ENCODE measurements around the gene OTULIN. TPM values are rescaled to one million over a fixed set of nuclear protein-coding genes. Genes with fewer than 3 reads are reported as not detected.
A peak's percentile ranks its signal among the peaks of the same experiment; 100 is the strongest.

Gene OTULIN
- total RNA-seq, 2 donors from 2014 or later, result 19.7 to 37.6 TPM

DNA sequence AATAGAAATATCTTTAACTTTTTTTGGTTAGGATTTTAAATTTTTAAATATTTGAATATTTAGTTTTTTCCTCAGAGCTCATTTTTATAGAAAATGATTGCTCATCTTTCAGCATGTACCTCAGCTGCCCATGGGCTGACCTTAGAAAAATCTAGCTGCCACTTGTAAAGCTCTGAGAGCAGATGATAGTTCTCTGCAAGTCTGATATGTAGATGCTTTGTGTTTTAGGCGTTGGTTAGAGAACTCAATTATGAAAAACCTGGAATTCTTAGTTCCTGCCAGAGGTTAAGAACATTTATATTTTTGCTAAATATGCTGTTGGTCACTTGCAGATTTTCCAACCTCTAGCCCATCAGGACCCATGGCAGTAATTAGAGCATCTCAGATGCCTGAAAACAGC, 15.1 kb downstream of the OTULIN start:
- H3K4me1 ChIP-seq, result peaks cover 20% of the 10 kb centered on the region
- no peak overlapping the region for H3K27ac ChIP-seq
- TF ChIP-seq, protein P1, sequence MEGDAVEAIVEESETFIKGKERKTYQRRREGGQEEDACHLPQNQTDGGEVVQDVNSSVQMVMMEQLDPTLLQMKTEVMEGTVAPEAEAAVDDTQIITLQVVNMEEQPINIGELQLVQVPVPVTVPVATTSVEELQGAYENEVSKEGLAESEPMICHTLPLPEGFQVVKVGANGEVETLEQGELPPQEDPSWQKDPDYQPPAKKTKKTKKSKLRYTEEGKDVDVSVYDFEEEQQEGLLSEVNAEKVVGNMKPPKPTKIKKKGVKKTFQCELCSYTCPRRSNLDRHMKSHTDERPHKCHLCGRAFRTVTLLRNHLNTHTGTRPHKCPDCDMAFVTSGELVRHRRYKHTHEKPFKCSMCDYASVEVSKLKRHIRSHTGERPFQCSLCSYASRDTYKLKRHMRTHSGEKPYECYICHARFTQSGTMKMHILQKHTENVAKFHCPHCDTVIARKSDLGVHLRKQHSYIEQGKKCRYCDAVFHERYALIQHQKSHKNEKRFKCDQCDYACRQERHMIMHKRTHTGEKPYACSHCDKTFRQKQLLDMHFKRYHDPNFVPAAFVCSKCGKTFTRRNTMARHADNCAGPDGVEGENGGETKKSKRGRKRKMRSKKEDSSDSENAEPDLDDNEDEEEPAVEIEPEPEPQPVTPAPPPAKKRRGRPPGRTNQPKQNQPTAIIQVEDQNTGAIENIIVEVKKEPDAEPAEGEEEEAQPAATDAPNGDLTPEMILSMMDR (IDR thresholded peaks at IDR 0.05), result no peak
- TF ChIP-seq POLR2A (IDR thresholded peaks at IDR 0.05), result no peak
- no peak overlapping the region for H3K4me3 ChIP-seq
- H3K36me3 ChIP-seq (replicated peaks in 1 of 2; ENCODE audit: insufficient read depth in 1 of 2, low read depth in 2 of 2), result peaks cover 0 to 18% of the 10 kb centered on the region in 2 donors
- ATAC-seq (no peak), DNase-seq (no peak)
- 85 to 96% methylated on average over 1 of the region's 1 CpG for WGBS, 2 donors
- H3K27me3 ChIP-seq, result no peaks in the 10 kb centered on the region
- intact Hi-C loops (cut with DNase I), result no loop called here
- H3K9me3 ChIP-seq, result no peaks in the 10 kb centered on the region

DNA sequence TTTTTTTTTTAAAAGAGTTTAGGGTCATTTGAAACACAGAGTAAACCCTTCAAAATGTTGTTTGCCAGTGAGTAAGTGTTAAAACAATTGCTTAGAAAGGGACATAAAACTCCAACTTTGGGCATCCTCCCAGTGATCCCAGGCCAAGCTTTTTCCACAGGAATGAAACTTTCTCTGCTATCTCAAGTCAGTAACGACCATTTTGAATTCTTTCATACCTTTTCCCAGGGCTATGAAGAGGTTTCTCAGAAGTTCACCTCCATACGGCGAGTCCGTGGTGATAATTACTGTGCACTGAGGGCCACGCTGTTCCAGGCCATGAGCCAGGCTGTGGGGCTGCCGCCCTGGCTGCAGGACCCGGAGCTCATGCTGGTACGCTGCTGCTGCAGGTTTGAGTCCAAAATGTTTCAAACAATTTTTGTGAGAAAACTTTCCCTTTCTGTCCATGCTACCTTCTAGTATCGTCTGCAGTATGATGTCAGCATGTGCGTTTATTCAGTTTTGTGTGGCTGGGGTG, 16.8 kb downstream of the OTULIN start:
- no peaks in the 10 kb centered on the region for H3K9me3 ChIP-seq
- DNase-seq, result no peak
- TF ChIP-seq POLR2A (IDR thresholded peaks at IDR 0.05), result no peak
- TF ChIP-seq, protein P1 (IDR thresholded peaks at IDR 0.05), result no peak
- H3K4me1 ChIP-seq, result peaks cover 10% of the 10 kb centered on the region
- H3K4me3 ChIP-seq, result no peak overlapping the region
- H3K27ac ChIP-seq, result no peak overlapping the region
- H3K27me3 ChIP-seq, result no peaks in the 10 kb centered on the region
- WGBS, 2 donors, result 91 to 93% methylated on average over 10 of the region's 10 CpGs
- peaks cover 0 to 18% of the 10 kb centered on the region in 2 donors for H3K36me3 ChIP-seq (replicated peaks in 1 of 2; ENCODE audit: insufficient read depth in 1 of 2, low read depth in 2 of 2)
- no peak for ATAC-seq
- intact Hi-C loops (cut with DNase I), result no loop called here

DNA sequence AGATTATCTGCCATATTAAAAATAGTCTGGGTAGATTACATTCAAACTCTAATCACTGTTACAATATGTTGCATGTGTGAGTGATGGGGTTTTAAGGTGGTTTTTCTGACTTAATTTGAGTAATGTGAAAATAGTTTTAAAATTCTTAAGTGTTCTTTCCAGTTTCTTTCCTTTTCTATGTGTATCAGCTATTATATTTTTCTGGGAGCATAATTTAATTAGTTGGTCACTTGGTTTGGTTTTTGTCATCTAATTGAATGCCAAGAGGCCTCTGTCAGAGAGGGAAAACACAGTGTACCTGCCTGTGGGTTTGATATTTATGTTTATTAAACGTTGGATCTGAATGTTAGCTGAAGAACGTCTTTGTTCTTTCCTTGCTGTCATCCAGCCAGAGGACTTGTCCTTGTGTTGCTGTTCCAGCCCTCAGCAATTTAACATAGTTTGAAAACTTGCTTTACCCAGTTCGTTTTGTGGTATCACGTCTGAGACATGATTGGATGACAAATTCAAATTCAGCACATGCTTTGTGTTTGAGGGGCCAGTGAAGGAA, 19.5 kb downstream of the OTULIN start:
- ATAC-seq (no peak), DNase-seq (no peak)
- Histone ChIP-seq H3K27me3 (no peaks in the 10 kb centered on the region), H3K4me3 (no peak overlapping the region), H3K27ac (no peak overlapping the region), H3K4me1 (peaks cover 6% of the 10 kb centered on the region), H3K9me3 (no peaks in the 10 kb centered on the region), H3K36me3 (replicated peaks in 1 of 2; ENCODE audit: insufficient read depth in 1 of 2, low read depth in 2 of 2) (peaks cover 0 to 27% of the 10 kb centered on the region in 2 donors)
- TF ChIP-seq, protein P1 (IDR thresholded peaks at IDR 0.05), result no peak
- TF ChIP-seq POLR2A (IDR thresholded peaks at IDR 0.05), result no peak
- WGBS, 2 donors, result 25 to 36% methylated on average over 4 of the region's 4 CpGs
- intact Hi-C loops (cut with DNase I), result no loop called here

DNA sequence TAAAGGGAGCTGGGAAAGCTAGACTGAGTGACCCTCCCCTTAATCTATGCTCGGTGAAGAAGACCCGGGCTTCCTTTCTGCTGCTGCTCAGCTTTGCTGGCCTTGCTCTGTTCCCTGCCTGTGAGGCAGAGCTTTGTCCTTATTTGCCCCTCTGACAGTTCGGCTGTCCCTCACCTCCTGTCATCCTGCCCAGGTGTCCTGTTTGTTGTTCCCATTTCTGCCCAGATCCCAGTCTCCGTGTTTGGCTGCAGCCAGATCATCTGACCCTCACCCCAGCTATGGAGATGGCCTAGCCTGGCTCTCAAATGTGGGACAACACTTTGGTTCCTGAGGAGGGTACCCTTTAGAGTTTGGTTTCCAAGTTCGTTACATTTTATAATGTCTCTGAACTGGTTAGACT, 20.2 kb downstream of the OTULIN start:
- ATAC-seq (no peak), DNase-seq (no peak)
- no peak overlapping the region for H3K4me3 ChIP-seq
- no peak overlapping the region for H3K27ac ChIP-seq
- intact Hi-C loops (cut with DNase I), result no loop called here
- 48 to 60% methylated on average over 5 of the region's 5 CpGs for WGBS, 2 donors
- peaks cover 6% of the 10 kb centered on the region for H3K4me1 ChIP-seq
- H3K36me3 ChIP-seq (replicated peaks in 1 of 2; ENCODE audit: insufficient read depth in 1 of 2, low read depth in 2 of 2), result peaks cover 0 to 29% of the 10 kb centered on the region in 2 donors
- no peaks in the 10 kb centered on the region for H3K27me3 ChIP-seq
- no peaks in the 10 kb centered on the region for H3K9me3 ChIP-seq
- TF ChIP-seq, protein P1 (IDR thresholded peaks at IDR 0.05), result no peak
- no peak for TF ChIP-seq POLR2A (IDR thresholded peaks at IDR 0.05)

DNA sequence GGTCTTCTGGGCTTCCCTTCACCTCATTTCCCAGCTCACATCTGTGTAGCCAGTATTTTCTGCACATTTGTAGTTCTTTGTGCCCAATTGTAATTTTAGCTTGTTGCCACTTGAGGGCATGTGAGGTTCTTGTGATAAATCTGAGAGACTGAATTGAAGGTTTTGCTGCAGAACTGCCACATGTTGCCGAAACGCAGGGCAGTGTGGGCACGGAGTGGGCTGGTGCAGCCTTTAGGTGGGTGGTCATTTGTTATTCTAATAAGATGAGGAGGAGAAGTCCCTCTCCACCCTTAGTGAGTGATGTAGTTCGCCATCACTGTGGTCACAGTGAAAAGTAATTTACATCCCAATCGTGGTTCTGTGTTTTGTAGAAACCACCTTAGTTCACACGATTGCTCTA, 21.2 kb downstream of the OTULIN start:
- Histone ChIP-seq H3K36me3 (replicated peaks in 1 of 2; ENCODE audit: insufficient read depth in 1 of 2, low read depth in 2 of 2) (peaks cover 0 to 36% of the 10 kb centered on the region in 2 donors), H3K4me3 (no peak overlapping the region), H3K4me1 (peaks cover 6% of the 10 kb centered on the region), H3K27me3 (no peaks in the 10 kb centered on the region), H3K27ac (peak overlapping the region in 1 of 4 donors; percentile 15), H3K9me3 (no peaks in the 10 kb centered on the region)
- no peak for TF ChIP-seq POLR2A (IDR thresholded peaks at IDR 0.05)
- TF ChIP-seq, protein P1 (IDR thresholded peaks at IDR 0.05), result peak in 6 of 7 experiments; percentile 38 to 65 (median 58)
- DNase-seq, result peak in 1 of 4 donors; percentile 44
- 40 to 53% methylated on average over 6 of the region's 6 CpGs for WGBS, 2 donors
- intact Hi-C loops (cut with DNase I), result no loop called here
- ATAC-seq, result peak; percentile 66
